ENCODE results near the gene UBE2QL1.

Gene UBE2QL1

DNA sequence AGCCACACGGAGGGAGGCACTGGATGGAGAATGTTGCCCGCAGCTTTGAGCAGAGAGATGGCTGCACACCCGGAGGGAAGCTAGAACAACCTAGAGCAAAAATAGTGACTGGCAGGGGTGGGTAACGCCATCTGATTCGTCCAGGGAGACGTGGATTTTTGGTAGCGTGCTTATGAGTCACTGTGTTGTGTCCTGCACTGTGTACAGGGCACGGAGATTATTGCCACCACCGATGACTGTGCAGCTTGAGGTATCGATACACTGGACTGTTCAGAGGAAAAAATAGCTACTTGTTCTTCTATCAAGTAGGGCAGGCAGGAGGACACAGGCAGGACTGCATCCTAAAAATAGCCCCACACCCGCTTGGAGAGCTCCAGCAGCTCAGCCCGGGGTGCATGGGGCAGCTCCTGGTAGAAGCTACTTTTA, 6.0 kb downstream of the UBE2QL1 start:
- no peak for DNase-seq (ENCODE audit: low read depth in 3 of 3, low spot score in 1 of 3)

DNA sequence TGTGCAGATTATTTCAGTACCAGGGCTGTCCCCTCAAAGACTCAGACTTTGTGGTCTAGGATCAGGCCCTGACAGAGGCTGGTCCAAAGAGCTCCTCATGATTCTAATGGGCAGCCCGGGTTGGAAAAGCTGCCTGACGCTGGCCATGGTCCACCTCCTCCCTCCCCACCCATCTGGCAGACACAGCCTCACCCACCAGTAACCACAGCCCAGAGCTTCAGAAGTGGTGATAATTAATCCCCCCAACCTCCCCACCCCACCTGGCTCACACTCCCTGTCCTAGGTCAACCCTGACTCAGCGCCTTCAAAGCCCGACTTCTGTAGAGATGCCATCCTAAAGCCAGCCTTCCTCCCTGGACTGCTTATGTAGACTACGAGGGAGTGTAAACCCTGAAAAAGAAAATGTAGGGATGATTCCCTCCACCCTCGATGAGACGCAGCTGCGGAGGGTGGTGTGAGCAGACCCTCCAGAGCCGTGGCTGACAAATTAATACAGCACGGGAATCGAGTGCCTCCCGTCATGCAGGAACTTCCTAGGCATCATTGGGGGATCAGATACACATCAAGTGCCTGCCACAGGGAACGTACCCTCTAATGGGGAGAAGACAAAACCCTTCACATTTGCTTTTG, 7.0 kb downstream of the UBE2QL1 start:
- DNase-seq (ENCODE audit: low read depth in 3 of 3, low spot score in 1 of 3), result no peak

DNA sequence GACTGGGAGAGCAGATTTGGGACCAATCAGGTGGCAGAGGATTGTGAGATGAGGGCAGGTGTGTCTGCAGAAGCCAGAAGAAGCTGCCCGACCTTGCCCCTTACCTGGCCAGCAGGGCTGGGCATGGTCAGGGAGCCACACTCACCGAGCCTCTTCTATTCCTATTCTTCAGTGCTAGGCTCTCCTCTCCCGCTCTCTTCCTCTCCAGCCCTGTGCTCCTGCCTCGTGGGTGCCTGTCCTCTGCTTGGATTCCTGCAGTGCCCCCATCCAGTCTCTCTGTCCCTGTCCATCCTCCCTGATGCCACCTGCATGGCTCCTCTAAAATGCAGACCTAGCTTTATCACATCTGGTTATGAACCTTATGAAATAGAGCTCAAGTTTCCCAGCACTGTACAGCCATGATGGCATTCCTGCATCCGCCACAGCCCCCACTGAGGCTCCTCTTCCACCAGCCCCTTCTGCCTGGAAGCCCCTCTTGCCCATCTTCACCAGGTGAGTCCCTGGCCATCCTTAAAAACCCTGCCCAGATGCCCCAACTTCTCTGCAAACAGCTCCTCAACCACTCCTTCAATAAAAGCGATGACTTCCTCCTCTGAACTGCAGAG, 8.2 kb downstream of the UBE2QL1 start:
- no peak for DNase-seq (ENCODE audit: low read depth in 3 of 3, low spot score in 1 of 3)

DNA sequence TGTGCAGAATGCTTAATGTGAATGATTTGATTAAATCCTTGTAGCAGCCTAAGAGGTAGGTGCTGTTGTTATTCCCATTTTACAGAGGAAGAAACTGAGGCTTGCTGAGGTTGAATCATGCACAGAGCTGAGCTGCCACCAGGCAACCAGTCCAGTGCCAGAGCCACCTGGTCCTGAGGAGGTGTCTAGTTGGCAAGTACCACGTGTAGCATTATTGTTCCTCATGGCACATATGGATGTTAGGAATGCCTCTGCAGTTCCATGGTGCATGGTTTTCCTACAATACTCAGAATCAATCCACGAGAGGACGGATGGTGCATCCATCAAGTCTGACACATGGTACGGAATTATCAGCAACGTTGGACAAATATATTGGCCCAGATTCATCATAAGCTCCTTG, 8.9 kb downstream of the UBE2QL1 start:
- no peak for DNase-seq (ENCODE audit: low read depth in 3 of 3, low spot score in 1 of 3)

DNA sequence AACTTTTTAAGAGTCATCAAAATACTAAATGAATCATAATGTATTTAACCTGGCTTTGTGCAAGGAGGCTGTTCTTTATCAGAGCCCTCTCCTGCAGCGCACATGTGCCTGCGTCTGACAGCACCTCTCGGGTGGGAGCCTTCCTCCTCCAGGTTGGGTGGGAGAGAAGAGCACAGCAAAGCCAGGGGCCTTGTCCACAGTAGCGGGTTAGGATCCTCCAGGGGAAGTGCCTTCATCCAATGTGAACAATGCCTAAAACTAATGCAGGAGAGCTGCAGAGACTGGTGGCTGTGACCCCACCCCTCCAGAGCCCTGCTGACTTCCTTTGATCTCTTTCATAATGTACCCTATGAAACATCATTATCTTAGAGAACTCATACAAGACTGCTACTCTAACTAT, 10.2 kb downstream of the UBE2QL1 start:
- no peak for DNase-seq (ENCODE audit: low read depth in 3 of 3, low spot score in 1 of 3)

DNA sequence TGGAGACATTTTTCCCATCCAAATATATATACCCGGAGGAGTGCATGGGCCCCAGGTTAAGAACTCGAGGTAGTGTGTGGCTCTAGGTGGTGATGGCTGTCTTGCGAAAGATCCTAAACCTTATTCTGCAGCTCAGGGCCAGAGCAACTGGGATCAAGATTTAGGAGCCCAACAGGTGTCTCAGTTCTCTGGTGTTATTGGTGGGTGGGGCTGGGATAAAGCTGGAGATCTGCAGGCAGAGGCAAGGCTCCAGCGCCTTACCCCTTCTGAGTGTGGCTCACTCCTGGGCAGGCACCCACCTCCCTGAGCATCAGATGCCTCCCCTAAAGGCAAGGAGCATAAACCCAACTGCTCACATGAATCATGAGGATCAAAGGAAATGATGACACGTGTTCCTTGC, 11.2 kb downstream of the UBE2QL1 start:
- DNase-seq (ENCODE audit: low read depth in 3 of 3, low spot score in 1 of 3), result no peak

DNA sequence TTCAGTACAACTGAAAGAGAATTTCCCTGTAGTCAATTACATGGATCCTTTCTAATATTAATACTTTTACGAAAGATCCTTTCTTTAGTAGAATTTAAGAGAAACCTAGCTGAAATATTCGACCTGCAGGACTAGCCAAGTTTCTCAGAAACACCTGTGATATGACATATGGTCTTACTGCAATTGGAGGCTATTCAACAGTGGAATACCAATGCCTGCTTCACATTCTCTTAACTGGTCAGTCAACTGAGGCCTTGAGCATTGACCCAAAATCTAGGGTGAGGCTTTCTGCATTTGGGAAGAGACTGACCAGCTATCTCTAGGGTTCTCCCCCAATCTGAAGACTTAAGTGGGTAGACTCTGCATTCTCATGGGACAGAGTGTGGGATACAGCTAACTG, 12.3 kb downstream of the UBE2QL1 start:
- DNase-seq (ENCODE audit: low read depth in 3 of 3, low spot score in 1 of 3), result no peak

DNA sequence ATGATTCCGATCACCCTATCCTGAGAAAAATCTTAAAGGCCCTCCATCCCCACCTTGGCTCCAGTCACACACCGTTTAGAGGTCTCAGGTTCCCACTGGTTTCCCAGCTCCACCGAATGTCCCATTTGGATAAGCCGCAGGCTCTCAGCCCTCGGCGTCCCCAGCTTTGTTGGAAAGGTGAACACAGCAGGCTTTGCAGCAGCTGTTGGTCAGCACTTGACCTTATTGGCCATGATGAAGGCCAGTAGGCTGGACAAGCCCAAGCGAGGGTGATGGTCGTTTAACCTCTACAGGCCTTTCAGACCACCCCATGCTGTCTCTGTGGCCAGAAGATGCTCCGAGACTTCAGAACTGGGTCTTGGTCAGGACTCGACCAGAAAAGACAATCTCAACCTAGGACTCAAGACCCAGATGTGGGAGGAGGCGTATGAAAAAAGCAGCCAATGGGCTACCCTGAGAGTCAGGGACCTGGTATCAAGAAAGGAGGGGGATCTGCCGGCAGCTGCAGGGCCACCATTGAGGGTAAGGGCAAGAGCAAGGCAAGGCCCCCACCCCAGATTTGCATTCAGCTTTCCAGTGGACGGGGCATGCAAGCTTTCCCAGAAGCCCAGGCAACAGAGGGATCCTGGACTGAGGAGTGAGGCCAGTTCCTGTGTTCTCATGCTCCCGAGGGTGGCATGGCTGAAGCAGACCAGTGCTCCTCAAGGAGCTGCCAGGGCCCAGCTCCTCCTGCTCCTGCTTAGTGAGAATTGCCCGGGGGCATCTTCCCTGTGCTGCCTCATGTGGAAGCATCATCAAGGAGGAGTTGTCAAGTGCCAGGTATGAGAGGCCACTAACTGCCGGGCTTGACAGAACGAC, 13.4 kb downstream of the UBE2QL1 start:
- DNase-seq (ENCODE audit: low read depth in 3 of 3, low spot score in 1 of 3), result no peak

DNA sequence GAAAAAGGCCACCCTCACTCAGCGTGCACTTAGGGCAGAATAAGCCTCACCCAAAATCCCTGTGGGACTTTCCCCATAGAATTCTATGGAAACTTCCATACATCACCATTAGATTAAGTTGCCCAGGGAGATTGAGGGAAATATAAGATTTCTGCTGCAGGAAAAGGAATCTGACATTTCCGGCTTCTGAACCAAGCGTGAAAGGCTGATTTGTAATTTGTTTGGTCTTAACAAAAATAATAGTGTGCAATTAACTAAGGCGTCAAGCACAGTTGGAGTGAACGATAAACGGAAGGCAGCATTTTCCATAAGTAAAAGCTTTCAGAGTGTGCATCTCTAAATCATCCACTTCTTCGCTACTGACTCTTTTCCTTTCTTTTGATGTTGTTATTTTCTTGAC, 14.0 kb downstream of the UBE2QL1 start:
- no peak for DNase-seq (ENCODE audit: low read depth in 3 of 3, low spot score in 1 of 3)

DNA sequence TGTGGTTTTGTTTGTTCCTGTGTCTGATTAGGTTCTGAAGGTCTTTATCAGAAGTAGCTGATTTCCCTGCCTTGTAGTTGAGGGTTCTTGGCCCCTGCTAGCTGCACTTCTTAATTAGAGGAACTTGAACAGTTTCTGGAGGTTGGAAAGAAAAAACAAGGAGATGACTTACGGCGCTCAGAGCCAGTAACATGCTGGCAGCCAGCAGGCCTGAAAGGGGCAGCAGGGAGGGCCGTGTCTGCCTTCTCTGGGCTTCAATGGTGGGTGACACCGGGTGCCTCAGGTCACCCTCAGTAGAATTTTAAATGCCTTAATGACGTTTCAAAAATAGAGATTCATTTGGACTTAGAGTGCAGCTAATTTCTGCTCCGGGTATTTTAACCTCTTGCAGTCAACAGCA, 15.8 kb downstream of the UBE2QL1 start:
- DNase-seq (ENCODE audit: low read depth in 3 of 3, low spot score in 1 of 3), result no peak

DNA sequence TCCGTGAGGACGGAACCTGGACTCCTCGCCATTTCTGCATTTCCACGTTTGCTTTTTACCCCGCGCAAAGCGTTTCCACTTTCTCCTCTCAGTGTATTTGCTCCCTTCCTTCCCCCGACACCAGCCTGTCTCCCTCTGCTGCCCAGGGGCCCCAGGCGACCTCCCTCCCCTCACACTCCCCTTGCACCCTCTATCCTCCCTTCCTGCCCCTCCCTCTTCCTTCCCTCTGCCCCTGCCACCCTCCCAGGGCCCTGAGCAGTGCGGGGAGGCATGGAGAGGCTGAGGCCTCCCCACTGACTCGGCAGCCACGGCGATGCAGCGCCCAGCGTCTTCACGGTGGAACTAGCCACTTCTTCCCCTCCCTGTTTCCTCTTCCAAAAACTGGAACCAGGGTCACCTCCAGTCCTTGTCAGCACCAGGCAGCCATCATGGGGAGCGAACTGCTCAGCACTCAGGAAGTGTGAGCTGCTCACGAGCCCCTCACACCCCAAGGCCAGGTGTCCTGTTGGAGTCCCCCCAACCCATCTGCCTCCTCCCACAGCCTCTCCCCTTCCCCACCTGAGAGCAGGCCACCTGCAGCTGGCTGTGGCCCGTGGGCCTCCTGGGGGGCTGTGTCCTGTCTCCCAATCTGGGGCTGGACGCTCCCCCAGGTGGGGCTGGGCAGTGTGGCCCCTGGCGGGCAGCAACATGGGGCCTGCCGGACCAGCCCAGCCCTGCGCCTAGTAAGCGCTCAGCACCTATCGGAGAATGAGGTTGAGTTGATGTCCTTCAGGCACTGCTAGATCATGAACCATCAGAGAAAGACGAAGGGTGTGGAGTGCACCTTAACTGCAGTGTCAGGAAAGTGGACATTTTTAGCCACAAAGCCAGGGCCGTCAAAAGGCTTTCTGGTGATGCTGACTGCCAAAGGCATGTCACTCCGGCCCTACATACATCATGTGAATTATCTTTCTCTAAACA, 17.5 kb downstream of the UBE2QL1 start:
- DNase-seq (ENCODE audit: low read depth in 3 of 3, low spot score in 1 of 3), result no peak

DNA sequence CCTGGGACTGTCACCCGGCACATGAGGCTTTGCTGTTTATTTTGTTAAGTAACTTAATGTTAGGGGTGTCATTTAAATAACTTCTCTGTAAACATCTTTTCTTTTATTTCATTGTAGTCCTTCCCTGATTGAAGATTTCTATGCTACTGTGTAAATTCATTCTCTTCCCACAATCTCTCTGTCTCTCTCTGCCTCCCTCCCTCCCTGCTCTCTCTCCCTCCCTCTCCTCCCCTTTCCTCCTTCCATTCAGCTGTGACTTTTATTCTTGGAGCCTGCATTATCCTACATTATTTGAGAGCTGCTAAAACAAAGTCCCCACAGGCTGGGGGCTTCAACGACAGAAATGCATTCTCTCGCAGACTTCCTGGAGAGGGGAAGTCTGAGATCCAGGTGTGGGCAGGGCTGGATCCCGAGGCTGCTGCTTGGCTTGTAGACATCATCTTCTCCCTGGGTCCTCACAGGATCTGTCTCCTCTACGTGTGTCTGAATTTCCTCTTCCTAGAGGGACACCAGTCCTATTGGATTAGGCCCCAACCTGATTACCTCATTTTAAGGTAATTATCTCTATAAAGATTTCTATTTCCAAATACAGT, 18.4 kb downstream of the UBE2QL1 start:
- DNase-seq (ENCODE audit: low read depth in 3 of 3, low spot score in 1 of 3), result no peak

DNA sequence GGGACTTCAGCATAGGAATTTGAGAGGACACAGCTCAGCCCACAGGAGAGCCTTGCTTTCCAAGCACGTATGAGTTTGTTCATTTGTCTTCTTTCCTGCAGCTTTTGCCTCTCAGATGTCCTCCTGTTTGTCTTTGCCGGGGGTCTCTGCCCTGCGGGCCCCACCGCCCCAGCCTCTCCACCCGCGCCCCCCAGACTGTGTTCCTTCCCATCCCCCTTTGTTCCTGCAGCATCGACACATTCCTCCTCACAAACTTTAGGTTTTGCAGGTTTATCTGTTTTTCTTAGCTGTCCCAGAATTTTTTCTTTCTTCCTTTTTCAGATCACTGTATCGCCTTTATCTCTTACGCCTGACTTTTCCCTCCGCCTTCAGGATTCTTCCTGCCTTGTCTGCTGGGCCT, 18.9 kb downstream of the UBE2QL1 start:
- no peak for DNase-seq (ENCODE audit: low read depth in 3 of 3, low spot score in 1 of 3)

DNA sequence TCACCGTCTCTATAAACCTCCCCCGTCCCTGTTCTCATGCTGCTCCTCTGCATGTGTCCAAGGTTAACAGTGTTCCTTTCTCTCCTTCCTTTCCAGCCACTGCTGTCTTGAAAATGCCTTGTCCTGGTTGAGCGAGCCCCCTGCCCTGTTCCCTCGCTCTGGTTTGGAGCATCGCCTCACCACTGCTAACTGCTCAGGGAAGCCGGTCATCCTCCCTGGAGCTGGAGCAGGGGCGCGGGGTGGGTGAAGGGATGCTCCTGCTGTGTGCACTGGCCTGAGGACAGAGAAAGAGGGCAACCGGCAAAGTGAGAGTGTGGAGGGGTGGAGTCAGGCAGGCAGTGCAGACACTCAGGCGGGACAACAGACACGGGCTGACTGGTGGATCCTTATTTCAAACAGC, 19.4 kb downstream of the UBE2QL1 start:
- no peak for DNase-seq (ENCODE audit: low read depth in 3 of 3, low spot score in 1 of 3)

DNA sequence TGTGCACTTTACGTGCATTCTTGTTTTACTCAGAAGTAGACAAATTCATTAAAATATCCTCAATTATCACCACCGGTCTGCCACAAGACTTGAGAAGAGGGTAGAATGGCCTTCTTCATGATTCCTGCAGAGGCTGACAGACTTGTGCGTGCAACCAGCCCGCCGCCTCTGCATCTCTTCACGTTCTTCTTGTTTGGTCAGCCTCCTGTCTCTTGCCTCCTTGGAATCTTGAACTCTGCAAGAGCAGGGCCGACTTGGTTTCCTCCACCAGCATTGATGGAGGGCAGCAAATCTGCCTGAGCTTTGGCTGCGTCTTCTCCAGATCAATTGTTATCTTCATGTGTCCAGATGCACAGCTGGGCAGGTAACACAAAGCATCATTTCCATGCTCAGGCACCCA, 20.2 kb downstream of the UBE2QL1 start:
- no peak for DNase-seq (ENCODE audit: low read depth in 3 of 3, low spot score in 1 of 3)

DNA sequence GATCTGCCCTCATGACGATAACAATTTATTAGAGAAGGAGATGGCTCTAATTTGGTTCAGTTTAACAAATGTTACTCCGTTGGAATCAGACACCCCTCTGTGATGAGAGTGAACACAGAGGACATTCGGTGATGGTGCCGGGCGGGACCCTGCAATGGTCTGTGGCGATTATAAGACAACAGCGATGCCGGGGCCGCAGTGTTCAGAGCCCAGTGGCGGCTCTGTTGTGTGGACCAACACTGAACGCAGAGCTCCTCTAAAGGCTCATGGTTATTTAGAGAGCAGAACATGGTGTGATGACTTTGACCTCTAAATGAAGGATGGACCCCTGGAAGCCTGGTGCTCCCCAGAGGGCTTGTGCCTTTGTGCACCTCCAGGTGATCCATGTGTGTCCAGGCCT, 21.2 kb downstream of the UBE2QL1 start:
- DNase-seq (ENCODE audit: low read depth in 3 of 3, low spot score in 1 of 3), result no peak

DNA sequence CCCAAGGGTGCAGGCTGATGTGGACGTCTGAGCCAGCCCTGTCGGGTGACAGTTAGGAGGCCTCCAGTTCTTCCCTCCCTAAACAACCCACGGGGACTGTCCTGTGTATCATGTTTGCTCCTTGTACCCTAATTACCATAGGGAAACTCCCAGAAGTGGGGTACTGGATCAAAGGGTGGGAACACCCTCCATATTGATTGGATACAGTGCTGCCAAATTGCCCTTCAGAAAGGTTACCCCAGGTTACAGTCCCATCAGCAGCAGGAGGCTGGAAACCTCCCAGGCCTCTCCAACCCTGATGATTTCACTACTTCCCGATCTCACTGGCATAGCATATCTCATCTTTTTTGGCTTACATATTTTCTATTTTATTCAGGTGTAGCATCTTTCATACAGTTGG, 22.0 kb downstream of the UBE2QL1 start:
- no peak for DNase-seq (ENCODE audit: low read depth in 3 of 3, low spot score in 1 of 3)

DNA sequence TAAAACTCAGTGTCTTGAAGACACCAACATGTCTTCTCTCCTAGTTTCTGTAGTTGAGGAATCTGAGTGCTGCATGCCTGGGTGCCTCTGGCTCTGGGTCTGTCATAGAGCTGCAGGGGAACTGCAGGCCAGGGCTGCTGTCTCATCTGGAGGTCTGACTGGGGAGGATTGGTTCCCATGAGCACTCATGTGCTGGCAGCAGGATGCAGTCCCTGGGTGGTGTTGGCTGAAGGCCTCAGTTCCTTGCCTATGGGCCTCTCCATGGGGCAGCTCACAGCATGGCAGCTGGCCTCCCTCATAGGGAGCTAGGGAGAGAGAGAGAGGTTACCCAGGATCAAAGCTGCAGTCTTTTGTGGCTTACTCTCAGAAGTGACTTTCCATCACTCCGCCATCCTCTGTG, 22.6 kb downstream of the UBE2QL1 start:
- no peak for DNase-seq (ENCODE audit: low read depth in 3 of 3, low spot score in 1 of 3)

DNA sequence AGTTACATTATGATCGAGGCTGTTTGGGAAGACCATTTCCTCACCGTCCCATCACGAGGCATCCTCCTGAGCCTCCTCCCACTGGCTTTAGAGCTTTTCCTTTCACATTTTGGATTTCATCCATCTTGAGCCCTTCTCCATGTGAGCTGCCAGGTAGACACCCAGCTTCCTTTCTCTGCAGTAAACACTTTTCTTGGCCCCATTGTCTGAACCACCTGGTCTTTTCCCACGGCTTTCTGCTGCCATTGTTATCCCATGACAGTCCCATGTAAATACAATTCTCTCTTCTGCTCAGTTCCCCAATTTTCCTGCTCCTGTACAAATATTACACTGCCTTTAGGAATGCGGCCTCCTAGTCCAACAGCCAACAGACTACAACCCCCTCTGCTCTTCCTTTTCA, 24.1 kb downstream of the UBE2QL1 start:
- DNase-seq (ENCODE audit: low read depth in 3 of 3, low spot score in 1 of 3), result no peak

DNA sequence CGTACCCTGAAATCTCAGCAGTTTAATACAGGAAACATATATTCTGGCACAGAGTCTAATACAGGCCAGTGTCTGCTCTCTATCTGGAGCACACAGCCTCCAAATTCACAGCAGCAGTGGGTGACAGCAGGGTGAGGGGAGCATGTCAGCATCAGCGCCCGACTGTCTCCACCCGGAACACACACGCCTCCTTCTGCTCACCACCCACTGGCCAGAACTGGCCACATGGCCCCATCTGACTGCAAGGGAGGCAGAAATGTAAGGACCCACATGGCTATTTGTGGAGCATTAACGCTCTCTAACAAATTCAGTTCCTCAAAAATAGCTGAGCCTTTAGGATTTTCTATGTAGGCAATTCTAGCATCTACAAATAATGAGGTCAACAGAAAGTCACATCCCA, 24.6 kb downstream of the UBE2QL1 start:
- no peak for DNase-seq (ENCODE audit: low read depth in 3 of 3, low spot score in 1 of 3)

Measured in stimulated activated CD4-positive, alpha-beta T cell treated with anti-CD3 and anti-CD28 coated beads, TNF-alpha, amount 100 ng/mL, for 1 hour (primary cell).